ENCODE measurements around the gene FLACC1.

The FLACC1 gene

DNA sequence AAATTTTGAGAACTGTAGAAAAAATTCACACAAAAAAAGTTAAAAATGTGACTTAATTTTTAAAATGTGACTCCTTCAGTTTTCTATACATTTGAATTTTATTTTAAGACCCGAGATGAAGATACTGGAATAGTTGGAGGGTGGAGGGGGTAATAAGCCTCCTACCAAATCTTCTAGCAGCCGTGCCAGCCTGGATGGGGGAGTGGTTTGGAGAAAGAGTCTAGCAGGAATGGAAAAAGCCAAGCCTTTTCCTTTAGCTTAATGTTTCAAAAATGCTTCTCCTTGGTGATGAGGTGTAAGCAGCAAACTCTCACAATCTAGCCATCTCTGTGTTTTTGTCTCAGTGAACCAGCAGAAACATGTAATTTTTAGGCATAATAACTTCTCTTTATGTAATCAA lies 82.1 kb downstream of the FLACC1 start:
- DNase-seq = no peak

DNA sequence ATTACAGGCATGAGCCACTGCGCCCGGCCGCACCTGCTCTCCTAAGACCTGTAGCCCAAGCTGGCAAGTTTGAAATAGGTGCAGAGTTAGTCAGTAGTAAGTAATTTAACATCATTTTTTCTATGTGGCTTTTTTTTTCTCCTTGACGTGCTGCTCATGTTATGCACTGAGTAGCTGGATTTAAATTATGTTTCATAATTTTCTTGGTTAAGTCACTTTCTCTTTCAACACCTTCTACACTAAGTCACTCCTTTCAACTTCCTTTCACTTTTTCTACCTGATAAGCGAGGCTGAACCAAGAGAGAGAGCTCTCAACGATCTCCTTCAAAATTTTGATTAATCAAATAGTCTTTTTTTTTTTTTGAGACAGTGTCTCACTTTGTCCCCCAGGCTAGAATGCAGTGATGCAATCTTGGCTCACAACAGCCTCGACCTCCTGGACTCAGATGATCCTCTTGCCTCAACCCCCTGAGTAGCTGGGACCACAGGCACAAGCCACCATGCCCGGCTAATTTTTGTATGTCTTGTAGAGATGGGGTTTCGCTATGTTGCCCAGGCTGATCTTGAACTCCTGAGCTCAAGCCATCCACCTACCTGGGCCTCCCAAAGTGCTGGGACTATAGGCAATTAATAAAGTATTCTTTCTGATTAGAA lies 83.7 kb downstream of the FLACC1 start:
- DNase-seq = no peak

DNA sequence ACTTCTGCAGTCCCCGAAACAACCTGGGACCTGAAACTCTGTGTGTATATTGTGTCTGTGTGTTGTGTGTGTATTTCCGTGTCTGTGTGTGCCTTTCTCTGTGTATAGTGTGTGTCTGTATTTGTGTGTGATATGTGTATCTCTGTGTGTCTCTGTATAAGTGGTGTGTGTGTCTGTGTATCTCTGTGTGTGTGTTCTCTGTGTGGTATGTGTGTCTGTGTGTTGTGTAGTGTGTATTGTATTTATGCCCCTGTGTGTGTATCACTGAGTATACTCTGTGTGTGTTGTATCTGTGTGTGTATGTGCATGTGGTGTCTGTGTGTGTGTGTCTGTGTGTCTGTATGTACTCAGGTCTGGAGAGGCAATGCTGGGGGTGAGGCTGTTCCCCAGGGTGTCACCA lies 85.2 kb downstream of the FLACC1 start:
- no peak for DNase-seq

DNA sequence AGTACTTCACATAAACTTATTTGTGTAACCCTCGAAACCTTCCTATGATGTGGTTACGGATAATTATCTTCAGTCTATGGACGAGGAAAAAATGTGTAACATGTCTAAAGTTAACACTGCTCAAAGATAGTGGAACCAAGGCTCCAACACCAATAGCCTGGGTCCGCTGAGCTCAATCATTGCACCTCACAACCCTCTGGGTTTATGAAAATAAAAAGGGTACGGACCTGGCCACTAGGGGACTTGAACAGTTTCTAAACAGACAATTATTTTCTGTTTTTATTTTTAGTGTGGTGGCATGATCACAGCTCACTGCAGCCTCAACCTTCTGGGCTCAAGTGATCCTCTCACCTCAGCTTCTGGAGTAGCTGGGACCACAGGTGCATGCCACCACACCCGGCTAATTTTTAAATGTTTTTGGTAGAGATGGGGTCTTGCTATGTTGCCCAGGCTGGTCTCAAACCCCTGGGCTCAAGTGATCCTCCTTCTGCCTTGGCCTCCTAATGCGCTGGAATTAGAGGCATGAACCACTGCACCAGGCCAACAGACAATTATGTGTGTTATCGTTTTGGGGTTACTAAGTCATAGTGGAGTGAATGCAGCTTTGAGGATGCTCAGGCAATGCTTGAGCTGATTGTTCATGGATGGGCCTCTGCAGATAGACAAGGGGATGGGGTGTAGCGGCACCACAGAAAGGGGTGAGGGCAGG lies 86.7 kb downstream of the FLACC1 start:
- no peak for DNase-seq

DNA sequence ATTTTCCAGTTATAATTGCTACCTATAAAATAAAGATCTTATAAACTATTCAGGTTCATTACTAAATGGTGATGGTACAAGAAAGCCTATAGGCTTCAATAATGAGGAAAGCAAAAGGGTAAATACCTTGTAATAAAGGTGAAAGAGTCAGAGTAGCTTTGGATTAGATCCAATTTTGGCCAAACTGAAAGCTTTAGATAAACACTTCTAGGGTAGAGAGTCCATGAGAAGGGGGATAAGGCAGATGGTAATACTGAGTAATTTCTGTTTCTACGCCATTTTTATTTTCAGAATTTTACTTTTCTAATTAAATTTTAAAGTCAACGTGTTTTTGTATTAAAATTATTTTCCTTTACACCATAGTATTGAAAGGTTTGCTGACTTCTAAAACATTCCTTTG lies 87.4 kb downstream of the FLACC1 start:
- DNase-seq = no peak

DNA sequence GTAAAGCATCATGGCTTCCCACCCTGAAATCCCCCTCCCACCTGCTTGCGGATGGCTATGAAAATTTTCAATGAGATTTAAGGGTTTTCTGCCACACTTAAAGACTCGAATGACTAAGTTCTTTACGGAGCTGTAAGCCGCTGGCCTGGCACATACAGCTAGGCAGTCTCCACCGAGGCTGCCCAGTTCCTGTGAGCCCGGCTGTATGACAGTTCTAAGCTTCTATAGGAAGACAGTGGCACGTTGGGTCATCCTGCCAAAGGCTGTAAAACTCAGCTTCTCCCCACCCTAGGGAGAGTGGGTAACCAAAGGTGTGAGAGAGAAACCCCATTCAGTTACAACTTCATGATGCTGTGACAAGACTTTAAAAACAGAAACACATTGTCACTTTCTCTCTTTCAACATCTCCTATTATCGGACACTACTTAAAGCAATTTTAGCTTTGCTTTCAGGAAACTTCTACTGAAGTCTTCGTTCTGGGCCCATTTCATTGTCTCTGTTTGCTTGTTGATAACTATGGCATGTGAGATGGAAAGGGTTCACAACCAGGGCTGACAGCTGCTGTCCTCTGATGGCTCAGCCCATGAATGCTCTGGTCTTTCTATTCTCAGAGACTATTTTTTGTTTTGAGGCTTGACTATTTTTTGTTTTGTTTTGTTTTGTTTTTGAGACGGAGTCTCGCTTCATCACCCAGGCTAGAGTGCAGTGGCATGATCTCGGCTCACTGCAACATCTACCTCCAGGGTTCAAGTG lies 89.7 kb downstream of the FLACC1 start:
- no peak for DNase-seq

DNA sequence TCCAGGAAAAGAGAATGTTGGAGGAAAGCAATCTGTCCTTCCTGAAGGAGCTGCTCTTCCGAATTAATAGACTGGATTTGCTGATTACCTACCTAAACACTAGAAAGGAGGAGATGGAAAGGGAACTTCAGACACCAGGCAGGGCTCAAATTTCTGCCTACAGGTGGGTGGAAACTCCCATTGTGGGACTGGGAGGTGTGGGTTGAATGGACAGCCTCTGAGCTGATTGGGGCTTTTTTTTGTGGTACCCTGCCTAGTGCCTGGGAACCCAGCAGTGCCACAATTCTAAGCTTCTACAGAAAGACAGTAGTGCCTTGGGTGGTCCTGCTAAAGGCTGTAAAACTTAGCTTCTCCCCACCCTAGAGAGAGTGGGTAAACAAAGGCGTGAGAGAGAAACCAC lies 90.5 kb downstream of the FLACC1 start:
- DNase-seq = no peak

DNA sequence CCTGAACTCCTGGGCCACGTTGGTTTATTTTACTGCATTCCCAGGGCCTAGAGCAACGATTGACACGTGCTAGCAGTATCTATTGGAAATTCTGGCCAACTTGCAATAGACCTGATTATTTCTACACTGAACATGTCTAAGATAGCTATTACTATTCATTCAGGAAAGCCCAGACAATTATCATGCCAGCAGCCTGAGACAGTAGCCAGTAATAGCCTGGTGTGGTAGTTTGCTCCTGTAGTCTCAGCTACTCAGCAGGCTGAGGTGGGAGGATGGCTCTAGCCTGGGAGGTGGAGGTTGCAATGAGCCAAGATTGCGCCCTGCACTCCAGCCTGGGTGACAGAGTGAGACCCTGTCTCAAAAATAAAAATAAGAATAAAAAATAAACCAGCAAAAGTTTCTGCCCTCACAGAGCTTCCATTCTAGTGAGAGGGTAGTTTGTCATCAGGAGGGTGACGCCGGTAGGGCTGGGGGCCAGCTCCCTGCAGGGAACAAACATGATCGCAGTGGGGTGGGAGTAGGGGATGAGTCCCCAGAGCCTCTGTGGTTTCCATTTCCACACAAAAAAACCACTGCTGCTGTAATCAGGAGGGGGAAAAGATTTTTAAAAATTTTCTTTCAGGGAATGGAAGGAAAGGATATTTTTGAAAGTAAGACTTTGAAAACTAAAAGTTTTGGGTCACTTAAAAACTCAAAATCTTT lies 92.5 kb downstream of the FLACC1 start:
- DNase-seq = no peak

DNA sequence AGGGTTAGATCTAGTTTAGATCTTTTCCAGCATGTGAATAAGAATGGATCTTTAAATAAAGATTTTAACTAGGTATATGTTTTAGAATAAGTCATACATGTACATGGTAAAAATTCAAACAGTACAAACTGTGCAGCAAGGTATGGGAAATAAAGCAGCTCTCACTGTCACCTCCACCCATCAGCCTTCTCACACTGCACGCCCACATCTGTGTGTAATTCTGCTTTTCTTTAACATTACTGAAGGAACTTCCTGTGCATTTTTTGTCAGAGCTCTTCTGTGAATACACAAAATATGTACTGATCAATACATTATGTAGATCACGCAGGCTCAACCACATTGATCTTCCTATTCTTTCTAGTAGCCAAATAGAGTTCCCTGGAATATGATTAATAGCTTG lies 93.4 kb downstream of the FLACC1 start:
- no peak for DNase-seq

DNA sequence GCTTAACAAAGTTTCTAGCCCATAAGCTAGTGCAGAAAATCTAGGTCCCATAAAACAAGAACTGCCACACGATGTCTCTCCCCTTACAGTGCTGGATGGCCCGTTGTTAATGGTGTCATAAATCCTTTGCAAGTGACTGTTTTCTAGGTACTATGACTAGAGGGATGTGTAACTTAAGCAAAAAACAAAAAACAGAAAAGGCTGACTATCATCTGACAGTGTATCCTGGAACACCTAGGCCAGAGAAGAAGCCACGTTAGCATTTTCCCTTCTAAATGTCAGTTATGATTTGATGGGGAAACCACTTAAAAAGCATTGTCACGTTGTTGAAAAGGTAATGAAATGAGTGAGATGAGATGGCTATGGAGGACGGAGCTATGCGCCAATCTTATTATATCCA lies 94.4 kb downstream of the FLACC1 start:
- no peak for DNase-seq

DNA sequence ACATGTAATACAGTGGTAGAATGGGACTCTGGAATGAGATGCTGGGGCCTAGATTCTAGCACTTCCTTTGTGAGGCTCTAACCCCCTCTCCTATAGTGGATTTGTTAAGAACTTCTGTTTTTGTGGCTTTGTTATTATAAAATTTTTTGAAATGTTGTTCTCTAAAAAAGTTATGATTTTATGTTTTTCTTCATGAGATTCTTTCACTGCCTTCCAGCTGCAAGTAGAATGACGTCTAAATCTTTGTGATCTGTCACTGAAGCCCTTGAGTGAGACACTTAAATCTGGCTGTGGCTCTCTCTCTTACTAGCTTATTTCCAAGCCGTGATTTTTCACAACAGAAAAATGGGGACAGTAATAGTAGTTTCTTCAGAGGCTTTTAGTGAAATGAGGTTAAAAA lies 95.2 kb downstream of the FLACC1 start:
- DNase-seq = no peak

DNA sequence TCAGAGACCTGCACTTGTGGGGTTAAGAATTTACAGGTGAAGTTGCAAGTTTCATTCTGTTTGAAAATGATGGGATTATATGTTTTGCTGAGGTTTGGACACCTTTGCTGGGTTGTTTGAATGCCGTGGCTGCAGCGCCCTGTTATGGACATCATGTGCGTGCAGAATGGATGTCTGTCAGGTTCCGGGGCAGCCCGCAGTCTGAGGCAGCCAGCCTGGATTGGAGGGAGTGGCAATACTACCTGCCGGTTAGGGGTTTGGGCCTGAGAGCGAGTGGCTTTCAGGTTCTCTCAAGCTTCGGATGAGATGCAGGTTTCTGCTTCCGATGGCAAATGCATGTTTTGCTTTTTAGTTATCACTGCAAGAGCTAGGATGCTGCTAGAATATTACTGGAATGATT lies 95.7 kb downstream of the FLACC1 start:
- peak; percentile 58 for DNase-seq

DNA sequence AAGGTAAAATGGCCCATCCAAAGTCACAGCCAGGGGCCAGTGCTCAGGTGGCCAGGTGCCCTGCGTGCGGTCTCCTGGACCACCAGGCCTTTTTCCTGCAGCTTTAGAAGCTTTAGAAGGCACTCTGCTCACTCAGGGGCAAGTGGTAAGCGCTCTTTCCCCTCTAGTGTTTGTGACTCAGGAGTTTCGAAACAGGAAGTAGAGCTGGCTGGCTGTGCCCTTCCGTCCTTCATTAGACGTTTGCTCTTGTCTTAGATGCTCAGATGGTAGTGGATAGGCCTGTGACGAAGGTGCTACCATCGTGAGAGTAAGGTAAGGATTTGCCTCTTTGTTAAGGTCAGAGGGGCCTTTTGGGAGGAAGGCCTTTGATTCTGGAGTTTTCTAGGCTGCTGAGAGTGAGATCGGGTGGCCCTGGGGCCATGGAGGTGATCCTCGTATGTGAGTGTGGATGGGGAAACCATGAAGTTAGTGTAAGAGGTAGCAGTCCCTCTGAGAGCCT lies 96.8 kb downstream of the FLACC1 start, which contains the start of gene CASP8:
Gene CASP8, plus strand, starts transcription at position 235 of the 499 bp plus-strand sequence. CDS start 5,951 bp downstream, outside the sequence.
- peak; percentile 79 for DNase-seq

DNA sequence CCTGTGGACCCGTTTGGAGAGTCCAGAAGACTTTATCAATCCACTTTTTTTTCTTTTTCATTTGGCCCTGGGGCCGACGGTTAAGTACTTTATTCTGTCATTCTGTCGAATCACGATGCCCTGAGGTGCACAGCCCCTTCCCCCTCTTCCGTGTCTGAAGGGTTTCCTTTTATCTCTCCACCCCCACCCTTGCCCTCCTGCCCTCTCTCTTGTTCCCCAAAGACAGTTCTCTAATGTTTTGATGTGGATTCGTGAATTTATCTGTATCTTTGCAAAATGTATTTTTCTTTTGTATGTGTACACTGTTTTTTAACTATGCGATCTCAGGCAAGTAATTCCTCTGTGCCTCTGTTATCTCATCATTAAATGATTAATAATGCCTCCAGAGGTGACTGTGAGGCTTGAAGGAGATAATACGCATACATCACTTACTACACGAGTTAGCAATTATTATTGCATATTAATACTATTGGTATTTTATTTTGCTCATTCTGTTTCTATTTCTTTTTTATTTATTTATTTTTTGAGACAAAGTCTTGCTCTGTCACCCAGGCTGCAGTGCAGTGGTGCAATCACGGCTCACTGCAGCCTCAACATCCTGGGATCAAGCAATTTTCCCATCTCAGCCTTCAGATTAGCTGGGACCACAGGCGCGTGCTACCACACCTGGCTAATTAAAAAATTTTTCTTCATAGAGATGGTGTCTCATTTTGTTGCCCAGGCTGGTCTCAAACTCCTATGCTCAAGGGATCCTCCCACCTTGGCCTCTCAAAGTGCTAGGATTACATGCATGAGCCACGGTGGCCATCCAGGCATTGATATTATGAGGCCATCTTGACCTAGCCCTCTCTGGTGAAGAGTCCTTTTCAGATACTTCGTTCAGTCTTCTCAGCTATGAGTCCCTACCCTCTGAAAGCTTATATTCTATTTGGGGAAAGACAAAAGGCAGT lies 98.2 kb downstream of the FLACC1 start:
- DNase-seq = no peak

DNA sequence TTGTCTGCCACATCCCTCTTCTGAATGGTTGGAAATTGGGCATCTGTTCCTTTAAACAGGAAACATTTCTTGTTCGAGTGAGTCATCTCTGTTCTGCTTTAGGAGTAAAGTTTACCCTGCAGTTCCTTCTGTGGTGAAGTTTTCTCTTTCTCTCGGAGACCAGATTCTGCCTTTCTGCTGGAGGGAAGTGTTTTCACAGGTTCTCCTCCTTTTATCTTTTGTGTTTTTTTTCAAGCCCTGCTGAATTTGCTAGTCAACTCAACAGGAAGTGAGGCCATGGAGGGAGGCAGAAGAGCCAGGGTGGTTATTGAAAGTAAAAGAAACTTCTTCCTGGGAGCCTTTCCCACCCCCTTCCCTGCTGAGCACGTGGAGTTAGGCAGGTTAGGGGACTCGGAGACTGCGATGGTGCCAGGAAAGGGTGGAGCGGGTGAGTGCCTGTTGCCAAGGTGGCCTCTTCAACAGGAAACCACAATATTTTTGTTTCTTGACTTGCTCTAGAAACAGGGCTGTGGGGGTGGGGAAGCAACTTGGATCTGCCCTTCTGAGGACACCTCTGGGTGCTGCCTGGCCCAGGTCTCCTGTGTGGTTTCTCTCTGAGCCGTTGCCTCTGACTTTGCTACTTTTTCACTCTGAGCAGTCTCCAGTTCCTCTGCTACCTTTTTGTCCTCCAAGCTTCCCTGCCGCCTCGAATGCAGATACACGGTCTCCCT lies 99.0 kb downstream of the FLACC1 start:
- peak; percentile 95 for DNase-seq

DNA sequence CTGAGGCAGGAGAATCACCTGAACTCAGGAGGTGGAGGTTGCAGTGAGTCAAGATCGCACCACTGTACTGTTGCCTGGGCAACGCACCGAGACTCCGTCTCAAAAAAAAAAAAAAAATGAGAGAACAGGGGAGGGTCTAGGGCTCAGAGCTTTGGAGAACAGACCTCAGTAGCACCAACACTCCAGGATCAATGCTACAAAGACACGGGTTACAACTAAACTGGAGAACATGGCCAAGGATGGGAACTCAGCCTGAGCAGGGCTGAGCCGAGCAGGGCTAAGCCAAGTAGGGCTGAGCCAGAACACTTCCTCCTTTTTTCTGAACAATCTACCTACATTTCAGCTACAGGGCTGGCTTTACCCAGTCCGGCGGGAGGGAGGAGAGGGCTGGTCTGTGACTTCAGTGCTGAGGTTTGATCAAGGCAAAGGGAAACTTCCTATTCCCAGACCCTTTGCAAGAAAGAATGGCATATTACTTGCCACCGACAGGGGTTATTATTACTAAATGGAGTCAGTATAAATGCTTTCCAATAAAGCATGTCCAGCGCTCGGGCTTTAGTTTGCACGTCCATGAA lies 99.7 kb downstream of the FLACC1 start:
- peak; percentile 72 for DNase-seq

DNA sequence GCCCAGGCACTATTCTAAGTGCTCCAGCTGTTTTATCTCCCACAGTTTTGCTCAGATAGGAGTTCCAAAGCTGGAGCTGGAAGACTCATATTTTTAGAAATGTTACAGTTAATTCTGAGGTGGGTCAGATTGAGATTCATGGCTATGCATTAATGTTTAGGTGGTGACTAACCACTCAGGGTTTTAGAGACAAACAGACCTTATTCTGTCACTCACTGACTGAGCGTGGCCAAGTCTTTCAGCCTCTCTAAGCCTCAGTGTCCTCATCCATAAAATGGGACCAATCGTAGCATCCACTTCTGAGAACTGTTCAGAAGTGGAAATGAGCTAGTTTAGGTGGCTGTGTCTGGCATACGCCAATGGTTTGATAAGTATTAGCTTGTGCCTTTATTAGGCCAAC lies 101.1 kb downstream of the FLACC1 start:
- no peak for DNase-seq

DNA sequence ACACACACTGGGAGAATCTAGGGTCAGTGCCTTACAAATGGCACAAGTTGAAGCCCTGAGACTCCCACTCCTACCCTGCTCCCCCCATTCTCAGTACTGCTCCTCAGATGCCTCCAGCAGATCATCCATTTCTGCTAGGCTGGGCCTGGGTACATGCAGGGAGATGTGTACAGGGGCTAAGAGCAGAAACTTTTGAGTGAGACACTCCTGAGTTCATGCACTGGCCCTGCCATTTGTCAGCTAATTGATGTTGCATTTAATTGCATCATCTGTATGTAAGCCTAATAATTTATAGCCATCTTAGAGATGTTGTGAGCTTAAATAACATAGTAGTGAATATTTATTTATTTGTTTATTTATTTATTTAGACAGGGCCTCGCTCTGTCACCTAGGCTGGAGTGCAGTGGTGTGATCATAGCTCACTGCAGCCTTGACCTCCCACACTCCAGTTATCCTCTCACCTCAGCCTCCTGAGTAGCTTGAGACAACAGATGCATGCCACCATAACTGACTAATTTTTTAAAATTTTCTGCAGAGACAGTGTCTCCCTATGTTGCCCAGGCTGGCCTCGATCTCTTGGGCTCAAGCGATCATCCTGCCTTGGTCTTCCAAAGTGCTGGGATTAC lies 101.6 kb downstream of the FLACC1 start:
- no peak for DNase-seq

DNA sequence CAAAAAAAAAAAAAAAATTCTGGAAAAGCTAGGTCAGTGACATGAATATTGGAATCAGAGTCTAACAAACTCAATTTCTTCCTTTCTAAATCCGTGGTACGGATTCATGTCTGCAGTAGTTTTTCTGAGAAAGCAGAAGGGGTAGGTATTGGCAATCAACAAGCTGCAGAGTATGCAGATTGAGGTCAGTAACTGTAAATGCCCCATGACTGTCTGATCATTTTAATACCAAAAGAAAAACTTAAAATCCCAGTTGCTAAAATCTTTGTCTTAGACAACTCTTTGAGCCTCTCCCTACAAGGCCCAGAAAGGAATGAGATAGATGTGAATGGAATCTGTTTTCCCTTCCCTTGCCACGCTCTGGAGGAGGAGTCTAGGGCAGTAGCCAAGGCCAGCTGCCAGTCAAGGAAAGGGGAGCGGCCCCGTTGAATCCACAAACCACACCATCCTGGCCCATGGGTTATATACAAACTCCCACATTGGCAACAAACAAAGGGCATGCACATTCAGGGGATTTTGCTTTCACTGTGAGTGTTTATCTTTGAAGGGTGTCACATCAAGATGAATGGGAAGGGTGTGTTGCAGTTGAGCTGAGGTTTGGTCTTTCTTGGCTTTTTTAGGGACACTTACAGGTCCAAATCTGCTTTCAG lies 102.9 kb downstream of the FLACC1 start:
- DNase-seq = no peak

DNA sequence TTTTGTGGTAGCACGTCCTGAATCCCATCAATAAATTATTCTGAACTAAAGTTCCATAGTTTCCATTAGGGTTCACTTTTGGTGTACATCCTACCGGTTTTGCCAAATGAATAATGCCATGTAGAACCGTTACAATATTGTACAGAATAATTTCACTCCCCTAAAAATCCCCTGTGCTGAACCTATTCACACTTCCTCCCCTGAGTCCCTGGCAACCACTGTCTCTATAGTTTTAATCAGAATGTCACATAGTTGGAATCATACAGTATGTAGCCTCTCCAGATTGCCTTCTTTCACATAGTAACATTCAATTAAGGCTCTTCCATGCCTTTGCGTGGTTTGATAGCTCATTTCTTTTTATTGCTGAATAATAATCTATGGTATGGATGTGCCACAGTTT lies 106.4 kb downstream of the FLACC1 start:
- no peak for DNase-seq

Data from CD4-positive, alpha-beta T cell treated with Interferon gamma for 1 hour (primary cell).